ENCODE measurements around the gene THSD7A.

The THSD7A gene

DNA sequence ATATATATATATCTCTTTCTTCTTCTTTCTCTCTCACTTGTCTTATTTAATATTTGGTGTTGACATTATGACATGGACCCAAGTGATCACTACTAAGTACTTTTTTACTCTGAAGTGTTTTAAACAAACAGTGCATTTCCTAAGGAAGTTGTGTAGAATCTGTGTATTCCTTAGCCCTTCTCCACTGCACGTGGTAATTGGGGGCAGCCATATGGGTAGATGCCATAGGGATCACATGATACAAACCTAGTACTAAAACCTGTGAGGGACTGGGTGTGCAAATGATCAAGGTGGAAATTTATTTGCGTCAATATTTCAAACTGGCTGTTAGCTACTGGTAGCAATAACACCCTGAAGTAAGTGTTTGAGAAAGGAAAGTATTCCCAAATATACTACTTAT is 25.0 kb downstream of the THSD7A start:
- DNase-seq = no peak

DNA sequence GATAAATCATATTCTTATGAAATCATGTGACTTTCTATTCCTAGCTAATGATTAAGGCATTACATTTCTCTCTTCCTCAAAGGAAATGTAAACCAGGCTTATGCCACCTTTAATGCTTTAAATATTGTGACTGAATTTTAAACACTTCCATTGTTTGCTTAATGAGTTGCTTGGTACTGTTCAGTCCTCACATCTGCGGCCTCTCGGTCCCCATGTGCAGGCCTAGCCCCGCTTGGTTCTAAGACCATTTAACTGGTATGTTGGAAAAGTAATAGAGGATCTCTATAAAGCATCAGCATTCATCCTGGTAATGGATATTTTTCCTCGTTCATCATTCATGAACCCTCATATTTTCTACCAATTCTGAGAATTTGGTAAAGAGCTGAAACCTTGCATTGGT is 27.4 kb downstream of the THSD7A start:
- DNase-seq = no peak

DNA sequence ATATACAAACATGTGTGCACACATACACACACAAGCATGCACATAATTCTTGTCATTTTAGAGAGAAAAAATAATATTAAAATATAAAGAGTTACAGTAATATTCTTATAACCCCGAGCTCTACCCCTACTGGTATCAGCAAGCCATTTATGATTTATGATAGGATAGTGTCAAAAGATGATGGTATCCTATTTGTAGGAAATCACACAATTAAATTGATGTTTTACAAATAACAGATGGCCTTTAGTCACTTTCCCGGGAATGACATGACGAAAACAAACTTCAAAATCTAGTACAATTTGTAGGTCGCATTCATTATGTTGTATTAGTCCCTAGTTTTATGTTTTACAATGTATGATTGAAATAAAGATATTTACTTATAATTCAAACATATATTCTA is 36.8 kb downstream of the THSD7A start:
- DNase-seq = no peak

DNA sequence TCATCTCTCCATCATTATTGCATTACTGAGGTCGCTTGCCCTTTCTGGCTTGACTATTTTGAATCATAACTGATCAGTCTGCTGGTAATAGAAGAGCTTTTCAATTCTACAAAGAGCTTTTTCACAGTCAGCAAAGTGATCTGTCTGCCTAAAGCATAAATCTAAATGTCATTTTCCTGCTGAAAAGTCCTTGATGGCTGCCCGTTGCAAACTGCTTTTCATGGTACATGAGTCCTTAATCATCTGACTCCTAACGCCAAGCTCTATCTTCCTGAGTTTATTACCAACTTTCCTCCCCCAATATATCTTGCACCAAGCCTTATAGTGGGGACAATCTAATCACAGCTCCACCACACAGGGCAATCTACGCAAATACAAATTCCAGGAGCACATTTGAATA is 39.8 kb downstream of the THSD7A start:
- no peak for DNase-seq

DNA sequence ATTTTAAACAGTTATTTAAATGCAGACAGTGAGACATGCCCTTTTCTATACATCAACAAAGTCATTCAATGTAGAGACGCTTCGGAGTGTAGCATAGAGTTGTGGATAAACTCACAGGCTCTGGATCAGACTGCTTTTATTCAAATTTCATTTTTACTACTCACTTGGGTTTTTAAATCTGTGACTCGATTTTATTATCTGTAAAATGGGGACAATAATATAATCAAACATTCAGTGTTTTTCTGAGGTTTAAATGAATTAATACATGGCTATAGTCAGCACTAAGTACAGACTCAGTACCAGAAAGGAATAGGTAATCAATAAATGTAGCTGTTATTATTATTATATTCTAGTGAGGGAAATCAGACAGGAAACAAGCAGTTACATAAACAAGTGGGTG is 43.4 kb downstream of the THSD7A start:
- DNase-seq = no peak

DNA sequence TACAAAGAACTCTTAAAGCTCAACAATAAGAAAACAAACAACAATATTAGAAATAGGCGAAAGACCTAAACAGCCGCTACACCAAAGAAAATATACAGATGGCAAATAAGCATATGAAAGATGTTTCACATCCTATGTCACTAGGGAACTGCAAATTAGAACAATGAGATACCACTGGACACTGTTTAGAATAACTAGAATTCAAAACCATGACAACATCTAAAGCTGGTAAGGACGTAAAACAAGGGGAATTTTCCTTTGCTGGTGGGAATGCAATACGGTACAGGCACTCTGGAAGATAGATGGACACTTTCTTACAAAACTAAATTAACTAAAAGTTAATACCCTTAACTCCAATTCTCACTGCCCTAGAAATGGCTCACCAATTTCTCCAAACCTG is 44.5 kb downstream of the THSD7A start:
- no peak for DNase-seq

DNA sequence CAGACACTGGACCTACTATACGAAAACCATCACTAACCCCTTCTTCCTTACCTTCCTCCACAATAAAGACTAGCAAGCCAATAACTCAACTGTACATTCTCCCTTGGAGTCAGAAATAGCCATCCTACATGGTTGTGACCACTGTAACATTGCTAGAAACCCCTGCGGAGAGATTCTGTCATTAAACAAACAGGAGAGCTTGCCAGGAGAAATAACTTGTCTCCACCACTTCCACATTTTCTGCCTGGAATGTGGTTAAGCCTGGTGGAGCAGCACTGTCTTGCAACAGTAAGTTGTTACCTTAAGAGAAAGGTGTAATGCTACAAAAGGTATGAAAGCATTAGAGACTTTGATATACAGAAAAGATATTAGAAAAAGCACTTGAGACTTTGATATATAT is 45.8 kb downstream of the THSD7A start:
- no peak for DNase-seq

DNA sequence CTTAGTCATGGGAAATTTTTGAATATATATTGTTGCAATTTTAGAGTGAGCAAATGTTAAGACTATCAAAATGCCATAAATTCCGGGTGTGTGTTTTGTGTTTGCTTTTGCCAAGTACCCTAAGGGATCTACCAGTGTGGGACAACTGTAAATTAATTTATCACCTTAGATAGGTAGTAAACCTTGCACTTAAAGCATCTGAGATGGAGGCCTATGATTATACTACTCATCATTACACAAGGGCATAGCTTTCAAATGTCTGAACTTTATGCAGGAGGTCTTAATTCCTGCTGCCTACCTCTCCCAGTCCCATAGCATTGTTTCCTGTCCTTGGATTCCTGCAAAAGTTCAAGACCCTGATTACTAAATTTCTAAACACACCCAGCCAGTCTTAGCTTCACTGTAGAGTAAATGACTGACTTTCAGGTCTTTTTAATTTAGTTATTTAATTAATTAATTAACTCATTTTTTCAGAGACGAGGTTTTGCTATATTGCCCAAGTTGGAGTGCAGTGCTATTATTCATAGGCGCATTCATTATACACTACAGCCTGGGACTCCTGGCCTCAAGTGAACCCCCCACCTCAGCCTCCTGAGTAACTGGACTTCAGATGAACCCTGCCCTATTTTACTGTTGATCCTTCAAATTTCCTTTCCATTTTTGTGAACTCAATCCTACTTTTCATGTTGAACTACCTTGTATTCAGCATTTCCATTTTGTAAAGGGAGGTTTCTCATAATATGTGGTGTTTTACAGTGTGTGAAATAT is 47.0 kb downstream of the THSD7A start:
- no peak for DNase-seq

DNA sequence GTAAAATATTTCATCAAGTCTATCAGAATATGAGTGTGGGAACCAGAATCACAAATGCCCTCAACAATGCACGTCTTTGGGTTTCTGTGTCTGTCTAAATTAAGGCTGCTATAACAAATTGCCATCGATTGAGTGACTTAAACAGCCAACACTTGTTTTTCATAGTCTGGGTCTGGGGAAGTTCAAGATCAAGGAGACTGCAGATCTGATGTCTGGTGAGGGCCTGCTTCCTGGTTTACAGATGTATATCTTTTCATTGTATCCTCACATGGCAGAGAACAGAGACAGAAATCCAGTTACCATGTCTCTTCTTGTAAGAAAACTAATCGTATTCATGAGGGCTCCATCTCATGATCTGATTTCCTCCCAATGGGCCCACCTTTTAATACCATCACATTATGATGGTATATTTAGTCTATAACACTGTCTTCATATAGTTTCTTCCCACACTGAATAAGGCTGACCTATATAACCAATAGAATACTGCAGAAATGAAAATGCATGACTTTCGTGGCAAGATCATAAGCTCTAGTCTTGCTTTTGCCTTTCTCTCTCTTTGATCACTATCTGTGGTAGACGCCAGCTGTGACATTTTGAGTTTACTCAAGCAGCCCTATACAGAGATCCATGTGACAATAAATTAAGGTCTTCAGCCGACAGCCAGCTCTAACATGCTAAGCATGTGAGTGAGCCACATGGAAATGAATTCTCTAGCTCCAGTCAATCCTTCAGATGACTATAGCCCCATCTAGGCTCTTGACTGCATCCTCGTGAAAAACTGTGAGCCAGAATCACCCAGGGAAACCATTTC is 51.9 kb downstream of the THSD7A start:
- no peak for DNase-seq

DNA sequence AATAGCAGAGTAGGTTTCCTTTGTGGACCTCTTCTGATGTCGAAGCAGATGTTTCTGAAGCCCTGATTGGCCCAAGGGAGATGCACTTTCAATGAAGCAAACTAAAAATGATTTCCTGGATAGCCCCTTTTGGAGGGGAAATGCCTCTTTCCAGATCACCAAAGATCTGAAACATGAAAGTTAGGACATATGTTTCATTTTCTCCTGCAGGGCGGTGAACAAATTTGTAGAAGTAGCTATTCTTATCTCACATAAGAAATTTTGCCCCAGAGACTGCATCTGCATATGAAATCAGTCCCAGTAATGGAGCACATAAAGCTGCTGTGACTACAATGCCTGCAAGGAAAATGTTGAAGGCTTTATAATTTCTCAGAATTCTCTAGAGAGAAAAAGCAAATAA is 56.0 kb downstream of the THSD7A start:
- DNase-seq = no peak

DNA sequence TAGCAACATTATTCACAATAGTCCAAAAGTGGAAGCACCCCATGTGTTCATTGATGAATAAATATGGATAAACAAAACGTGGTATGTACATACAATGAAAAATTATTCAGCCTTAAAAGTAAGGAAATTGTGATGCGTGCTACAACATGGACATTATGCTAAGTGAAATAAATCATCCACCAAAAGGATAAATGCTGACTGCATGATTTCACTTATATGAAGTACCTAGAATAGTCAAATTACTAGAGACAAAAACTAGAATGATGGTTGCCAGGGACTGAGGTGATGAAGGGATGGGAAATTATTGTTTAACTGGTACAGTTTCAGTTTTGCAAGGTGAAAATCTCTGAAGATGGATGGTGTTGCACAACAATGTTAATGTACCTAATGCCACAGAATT is 56.6 kb downstream of the THSD7A start:
- DNase-seq = no peak

DNA sequence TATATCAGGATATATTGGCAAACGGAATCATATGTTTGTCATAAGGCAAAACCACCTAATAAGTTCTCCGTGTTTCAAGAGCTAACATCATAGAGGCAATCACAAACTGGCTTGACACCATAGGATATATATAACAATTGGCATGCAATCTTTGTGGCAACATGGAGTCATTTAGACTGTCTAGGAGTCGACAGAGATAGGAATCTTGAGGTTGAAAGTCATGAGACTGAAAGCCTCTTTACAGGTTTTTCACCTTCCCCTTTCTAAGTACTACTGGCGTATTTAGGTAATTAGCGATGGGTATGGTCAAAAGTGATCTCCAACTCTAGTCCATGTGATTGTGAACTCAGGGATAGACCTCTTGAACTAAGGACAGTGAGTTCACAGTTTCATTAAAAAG is 63.7 kb downstream of the THSD7A start:
- DNase-seq = no peak

DNA sequence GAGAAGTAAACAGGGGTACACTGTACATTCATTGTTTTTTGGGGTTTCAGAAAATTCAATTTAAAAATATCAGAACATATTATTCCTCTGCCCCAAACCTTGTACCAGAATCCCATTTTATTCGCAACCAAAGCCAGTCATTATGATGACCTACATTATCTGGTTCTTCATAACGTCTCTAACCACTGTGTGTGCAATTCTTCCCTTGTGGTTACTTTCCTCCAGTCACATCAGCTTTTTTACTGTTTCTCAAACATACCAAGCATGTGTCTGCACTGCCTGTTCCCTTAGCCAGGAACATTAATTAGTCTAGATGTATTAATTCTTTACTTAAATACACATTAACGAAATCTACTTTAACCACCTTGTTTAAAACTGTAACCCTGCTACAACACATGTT is 64.8 kb downstream of the THSD7A start:
- DNase-seq = no peak

DNA sequence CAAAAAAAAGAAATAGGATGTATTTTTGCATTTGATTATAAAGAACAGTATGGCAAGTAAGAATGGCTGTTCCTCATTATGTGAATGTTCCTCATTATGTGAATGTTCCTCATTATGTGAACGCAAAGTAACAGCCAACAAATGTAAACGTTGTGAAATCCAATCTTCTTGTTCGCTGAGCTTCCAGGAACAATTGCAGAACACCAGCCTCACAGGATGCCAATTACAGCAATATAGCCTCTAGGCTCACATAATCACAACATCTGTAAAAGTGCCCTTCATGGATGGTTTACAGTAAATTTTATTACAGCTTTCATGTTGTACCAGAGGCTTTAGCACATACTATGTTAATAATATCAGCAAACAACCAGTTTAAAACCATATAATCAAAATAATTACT is 71.6 kb downstream of the THSD7A start:
- DNase-seq = no peak

DNA sequence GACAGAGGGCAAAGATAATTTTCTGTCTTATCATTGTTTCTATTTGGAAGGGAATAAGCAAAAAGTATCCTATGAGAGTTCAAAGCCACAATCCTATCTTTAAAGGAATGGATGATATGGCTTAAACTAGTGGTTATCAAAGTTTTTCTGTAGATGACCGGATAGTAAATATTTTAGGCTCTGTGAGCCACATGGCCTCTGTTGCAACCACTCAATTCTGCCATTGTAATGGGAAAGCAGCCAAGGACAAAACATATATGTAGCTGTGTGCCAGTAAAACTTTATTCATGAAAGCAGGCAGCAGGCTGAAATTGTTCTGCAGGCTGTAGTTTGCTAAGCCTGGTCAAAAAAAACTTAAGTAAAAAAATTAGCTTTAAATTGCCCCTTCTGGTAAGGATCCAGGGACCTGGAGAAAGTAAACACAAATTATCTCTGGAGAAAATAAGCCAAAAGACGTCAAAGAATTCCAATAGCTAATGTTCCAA is 73.3 kb downstream of the THSD7A start:
- DNase-seq = no peak

DNA sequence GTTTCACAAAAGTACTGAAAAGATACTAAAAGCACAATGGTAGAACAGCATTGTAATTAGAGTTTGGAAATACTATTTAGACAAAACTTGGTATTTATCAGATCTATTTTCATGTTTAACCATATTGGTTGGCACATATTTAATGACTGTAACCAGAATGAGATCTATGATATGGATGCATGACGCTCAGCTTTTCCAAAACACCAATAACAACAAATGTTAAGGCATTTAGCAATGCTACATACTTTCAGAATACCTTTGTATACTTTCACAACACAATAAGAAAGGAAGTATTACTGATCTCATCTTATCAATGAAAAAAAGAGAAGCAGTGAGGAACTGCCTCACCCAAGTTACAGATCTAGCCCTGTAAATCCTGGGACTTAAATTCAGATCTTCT is 74.8 kb downstream of the THSD7A start:
- DNase-seq = no peak

DNA sequence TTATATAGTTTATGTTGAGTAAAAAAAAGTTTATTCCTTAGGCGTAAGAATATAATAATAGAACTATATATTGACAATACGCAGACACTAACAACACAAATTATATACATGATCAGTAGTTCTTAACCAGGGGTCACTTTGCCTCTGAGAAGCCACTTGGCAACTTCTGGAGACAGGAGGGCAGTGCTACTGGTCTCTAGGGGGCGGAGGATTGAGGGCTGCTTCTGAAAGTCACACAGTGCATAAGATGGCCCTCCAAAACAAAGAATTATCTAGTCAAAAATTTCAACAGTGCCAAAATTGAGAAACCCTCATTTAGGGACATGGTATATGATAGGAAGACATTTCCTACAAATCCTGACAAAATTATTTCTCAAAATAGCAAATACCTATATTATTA is 77.1 kb downstream of the THSD7A start:
- DNase-seq = no peak

DNA sequence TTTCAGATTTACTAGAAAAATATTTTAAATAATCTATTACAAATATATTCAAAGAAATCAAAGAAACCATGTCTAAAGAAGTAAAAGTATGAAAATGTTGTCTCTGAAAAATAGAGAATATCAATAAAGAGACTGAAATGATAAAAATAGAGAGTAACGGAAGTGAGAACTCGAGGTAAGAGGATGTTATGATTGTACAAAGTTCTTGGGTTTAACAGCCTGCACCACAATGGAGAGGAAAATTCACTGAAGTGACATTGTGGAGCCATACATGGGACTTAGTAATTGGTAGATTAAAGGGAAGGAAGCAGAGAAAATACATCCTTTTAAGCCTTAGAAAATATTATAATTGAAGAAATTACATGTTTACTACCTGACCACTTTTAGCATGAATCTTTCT is 77.9 kb downstream of the THSD7A start:
- no peak for DNase-seq

DNA sequence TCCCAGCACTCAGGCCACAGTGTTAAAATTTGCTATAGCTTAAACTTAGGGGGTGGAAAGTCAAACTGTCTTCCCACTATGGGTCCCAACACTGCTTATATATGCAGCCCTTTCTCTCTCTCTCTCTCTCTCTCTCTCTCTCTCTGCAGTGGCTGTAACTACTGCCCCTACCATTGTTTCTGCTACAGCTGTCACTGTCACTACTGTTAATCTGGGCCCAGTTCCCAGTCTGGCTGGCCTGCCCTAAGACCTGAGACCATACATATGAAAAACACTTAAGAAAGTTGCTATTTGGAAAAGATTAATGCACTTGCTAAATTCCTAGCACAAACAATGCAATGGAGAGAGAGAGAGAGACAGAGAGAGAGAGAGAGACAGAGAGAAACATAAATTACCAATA is 78.6 kb downstream of the THSD7A start:
- no peak for DNase-seq

DNA sequence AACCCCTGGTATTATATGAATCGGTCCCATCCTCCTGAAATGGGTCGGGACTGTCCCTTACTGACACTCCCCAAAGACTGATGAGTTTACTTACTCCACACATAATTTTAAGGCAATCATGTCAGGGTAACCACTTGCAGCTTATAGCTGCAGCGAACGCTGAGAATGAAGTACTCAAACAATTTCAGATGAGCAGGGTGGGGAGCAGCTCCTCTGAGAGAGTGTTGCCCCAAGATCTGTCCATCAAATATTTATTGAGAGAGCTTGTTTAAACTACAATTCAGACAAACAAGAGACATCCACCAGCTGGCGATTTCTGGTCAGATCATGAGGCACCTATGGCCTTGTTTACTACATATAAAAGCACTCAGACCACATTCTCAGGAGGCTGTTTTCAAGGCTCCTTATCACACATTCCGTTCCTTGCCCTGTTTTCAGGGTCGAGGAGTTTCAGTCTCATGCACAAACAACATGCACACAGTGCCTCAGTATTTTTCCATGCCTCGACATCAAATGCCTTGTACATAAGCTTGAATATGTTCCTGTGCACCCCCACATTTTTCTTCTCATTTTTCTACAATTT is 80.1 kb downstream of the THSD7A start:
- DNase-seq = no peak

DNA sequence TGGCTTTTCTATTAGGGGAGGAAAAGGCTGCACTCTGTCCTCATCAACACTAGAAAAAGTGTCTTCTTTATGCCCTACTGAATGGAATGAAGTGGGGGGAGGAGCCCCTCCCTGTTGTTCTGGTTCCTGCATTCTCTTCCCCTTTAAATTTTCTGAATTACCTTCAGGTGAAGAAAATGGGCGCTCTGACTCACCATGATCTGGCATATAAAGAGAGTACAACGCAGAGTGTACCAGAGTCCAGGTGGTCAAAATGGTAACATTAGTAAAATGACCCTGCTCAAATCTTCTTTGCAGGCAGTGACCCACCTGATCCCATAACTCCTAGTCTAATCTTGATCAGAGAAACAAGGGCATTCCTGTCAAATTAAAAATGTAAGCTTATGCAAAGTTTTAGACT is 80.7 kb downstream of the THSD7A start:
- no peak for DNase-seq

DNA sequence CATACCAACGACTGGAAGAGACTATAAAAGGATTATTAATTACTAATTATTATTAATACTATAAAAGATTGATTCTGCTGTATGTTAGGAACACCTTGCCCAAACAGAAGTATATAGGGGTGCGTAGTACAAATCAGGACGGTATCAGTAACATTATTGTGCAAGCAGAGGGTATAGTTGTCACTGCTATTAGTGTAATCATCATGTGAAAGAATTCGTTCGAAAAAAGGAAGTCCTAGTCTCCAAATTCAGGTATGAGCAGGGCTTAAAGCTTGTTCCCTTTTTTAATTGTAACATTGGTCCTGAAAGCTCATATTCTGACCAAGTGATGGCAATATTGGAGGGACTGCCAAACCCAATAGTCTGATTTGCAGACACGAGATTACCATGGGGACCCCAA is 81.8 kb downstream of the THSD7A start:
- DNase-seq = no peak

DNA sequence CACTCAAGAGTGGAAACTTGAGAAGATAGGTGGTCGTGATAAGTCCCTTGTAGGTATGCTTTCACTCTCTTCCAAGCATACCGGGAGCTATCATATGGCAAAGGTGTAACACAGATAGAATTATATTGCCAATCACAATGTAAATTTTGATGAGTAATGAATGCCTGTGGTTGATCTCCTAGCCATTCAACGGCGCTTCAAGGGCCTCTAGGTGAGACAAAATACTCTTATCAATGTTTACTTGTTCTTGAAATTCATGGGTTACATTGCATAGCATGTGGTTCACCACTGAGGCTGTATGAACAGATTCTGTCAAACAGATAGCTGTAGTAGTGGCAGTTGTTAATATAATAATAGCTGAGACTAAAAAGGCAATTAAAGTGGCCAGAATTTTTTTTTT is 82.4 kb downstream of the THSD7A start:
- no peak for DNase-seq

DNA sequence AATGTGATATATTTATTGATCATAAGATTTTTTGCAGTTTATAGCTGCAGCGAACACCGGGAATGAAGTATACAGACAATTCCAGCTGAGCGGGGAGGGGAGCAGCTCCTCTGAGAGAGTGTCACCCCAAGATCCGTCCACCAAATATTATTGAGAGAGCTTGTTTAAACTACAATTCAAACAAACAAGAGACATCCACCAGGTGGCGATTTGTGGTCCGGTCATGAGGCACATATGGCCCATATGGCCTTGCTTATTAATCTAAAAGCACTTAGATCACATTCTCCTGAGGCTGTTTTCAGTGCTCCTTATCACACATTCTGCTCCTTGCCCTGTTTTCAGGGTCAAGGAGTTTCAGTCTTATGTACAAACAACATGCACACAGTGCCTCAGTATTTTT is 83.1 kb downstream of the THSD7A start:
- no peak for DNase-seq

Data from activated gamma-delta T cell (primary cell).